HEK293T (cell line): ENCODE results near the gene OPA1.

ENCODE experiments used
- BHLHE40 ChIP-seq: fragments of 450-650 bp; IDR thresholded peaks from 2 replicates; pipeline ENCODE4 v1.6.1; 2016; ENCODE audit warnings: mild to moderate bottlenecking, moderate library complexity, borderline replicate concordance
- FOXM1 ChIP-seq: fragments of 450-650 bp; IDR thresholded peaks from 2 replicates; pipeline ENCODE4 v1.6.1; 2017; ENCODE audit warnings: mild to moderate bottlenecking, borderline replicate concordance
- HDGF ChIP-seq: fragments of 450-650 bp; IDR thresholded peaks from 2 replicates; pipeline ENCODE4 v1.6.1; 2017; ENCODE audit warnings: antibody characterized with exemption, borderline replicate concordance
- LEF1 ChIP-seq: fragments of 450-650 bp; IDR thresholded peaks from 2 replicates; pipeline ENCODE4 v1.6.1; 2017; ENCODE audit warnings: mild to moderate bottlenecking, borderline replicate concordance
- PKNOX1 ChIP-seq: fragments of 450-650 bp; IDR thresholded peaks from 2 replicates; pipeline ENCODE4 v1.6.1; 2016
- SP1 ChIP-seq: fragments of 450-650 bp; IDR thresholded peaks from 2 replicates; pipeline ENCODE4 v1.6.1; 2017
- SUZ12 ChIP-seq: fragments of 450-650 bp; IDR thresholded peaks from 2 replicates; pipeline ENCODE4 v1.6.1; 2016; ENCODE audit warnings: mild to moderate bottlenecking
- ZNF384 ChIP-seq: fragments of 450-650 bp; IDR thresholded peaks from 2 replicates; pipeline ENCODE4 v1.6.1; 2016

GRCh38 chr3:193729601-193730000, 136.6 kb downstream of the OPA1 start:
- no peak for TF ChIP-seq BHLHE40
- TF ChIP-seq HDGF: no peak
- no peak for TF ChIP-seq PKNOX1
- TF ChIP-seq SUZ12: no peak
- TF ChIP-seq ZNF384: no peak
- TF ChIP-seq SP1: no peak
- no peak for TF ChIP-seq FOXM1
- TF ChIP-seq LEF1: no peak
